Stimulated activated CD8-positive, alpha-beta memory T cell treated with anti-CD3 and anti-CD28 coated beads, Interleukin-15, amount 100 ng/mL, for 1 hour (primary cell): ENCODE results near the gene SCYGR1.
"Not testable (repeated sequence)": the region's sequence is repeated elsewhere in the genome, so short reads cannot be mapped to it uniquely, and the experiment has no call there.

Source experiments
- DNase-seq: peaks from one replicate; pipeline ENCODE4 v3.0.0-alpha.2; 2020; ENCODE audit warnings: low read depth

Gene SCYGR1

DNA sequence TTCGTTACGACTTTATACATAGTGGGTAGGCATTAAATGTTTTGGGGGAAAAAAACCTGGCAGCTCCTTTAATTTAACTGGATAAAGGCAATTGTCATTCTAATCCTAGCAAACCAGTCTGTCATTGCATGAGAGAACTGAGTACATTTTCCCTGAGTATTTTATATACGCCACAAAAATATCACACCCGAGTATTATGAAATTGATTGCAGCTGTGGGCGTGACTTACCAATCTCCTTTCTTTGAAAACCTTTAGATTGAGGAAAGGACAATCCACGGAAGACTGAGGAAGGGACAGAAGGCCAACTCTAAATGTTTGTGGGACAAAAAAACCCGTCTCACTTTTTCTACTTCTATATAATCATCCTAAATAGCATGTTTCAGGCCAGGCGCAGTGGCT, 17.7 kb downstream of the SCYGR1 start:
- no peak for DNase-seq

- DNase-seq = no peak
Observed at GRCh38 chr2:227368574-227368973, 19.2 kb downstream of the SCYGR1 start.

DNA sequence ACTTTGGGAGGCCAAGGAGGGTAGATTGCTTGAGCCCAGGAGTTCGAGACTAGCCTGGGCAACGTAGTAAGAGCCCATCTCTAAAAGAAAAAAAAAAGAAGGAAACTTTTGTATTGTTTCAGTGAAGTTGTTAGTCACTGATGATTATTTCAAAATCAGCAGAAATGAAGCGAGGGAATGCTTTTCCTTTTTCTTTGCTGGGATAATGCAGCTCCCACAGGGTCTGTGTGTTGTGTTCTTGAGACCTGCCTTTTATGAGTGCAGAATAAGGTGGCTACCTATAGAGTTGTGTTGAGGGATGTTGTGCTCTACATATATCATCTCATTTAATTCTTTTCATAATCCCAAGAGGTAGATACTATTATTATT, 20.3 kb downstream of the SCYGR1 start:
- no peak for DNase-seq

- DNase-seq = no peak
Observed at GRCh38 chr2:227366769-227367426, 20.9 kb downstream of the SCYGR1 start.

GRCh38 chr2:227365833-227366232, 21.9 kb downstream of the SCYGR1 start:
- no peak for DNase-seq

GRCh38 chr2:227364585-227365263, 23.0 kb downstream of the SCYGR1 start:
- DNase-seq = not testable (repeated sequence)

DNA sequence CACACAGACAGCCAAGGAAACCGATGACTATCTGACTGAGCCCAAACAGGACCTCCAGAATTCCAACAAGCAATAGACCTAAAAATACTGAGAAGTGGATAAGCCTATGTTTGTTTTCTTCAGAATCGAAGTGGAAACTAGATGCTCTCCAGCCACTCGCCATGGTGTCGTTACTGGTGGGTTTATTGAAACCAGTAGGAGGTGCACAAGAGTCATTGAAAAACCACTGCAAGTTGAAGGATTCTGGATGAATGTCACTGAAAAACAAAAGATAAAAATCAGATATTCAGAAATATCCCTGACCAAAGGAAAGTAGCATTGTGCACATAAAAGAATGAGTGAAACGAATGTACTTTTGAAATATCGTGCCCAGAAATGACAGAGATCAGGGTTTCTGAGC, 24.0 kb downstream of the SCYGR1 start:
- DNase-seq = no peak

- no peak for DNase-seq
Observed at GRCh38 chr2:227360351-227360750, 27.4 kb downstream of the SCYGR1 start.

DNA sequence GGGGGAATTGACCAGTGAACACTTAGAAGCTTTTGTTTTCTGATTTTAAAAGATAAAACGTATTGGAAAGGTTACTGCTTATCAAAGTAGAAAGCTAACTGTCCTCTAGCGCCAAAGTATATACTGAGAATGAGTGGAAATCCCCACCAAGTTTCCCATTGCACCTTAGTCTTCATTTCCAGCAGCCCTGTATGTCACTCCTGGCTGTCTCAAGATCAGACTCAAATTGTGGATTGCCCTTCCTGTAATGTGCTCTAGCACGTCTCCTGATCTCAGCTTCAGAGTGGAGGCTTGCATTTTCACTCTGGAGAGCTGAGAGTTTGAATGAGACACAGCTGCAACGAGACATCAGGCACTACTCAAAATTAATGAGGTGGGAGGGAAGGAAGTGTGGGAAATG, 36.1 kb downstream of the SCYGR1 start:
- DNase-seq = no peak

DNA sequence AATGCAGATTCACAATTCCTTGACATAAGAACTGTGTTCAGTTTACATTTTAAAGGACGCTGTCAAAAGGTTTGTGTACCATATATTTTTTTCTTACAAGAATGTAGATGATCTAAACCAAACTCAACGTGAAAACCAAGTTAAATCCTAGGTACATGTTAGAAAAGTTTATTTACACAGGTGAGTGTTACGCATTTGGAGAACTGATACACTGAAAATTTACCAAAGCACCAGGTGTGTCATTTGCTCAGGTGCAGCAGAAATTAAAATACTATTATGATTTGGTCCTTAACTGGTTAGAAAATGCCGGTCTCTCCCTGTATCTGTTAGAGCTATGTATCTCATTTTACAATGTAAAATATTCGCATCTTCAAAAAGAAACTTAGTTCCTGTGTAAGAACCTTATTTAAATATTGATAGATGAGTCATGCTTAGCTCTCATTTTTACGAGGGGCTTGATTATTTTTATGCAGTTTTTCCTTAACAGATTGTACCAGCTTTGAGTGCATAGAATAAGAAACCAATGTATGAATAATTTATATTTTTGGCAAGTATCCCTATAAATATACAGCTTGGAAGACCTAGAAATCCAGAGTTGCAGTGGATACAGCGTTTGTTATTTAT, 37.6 kb downstream of the SCYGR1 start:
- DNase-seq = no peak

- DNase-seq = no peak
Observed at GRCh38 chr2:227348324-227348723, 39.4 kb downstream of the SCYGR1 start.

DNA sequence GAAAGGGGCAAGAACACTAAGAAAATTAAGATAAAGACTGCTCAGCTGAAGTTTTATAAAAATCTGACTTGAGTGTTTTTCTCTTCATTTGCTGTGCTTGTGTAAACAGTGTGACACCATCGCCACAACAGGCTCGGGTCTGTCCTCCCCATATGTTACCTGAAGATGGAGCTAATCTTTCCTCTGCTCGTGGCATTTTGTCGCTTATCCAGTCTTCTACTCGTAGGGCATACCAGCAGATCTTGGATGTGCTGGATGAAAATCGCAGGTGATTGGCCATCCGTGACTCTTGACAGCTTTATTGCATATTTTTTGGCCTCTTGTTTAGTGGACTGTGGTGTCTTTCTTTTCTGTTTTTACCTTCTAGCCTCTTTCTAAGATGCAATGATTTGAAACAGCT, 40.6 kb downstream of the SCYGR1 start:
- no peak for DNase-seq

- no peak for DNase-seq
Observed at GRCh38 chr2:227344231-227344630, 43.5 kb downstream of the SCYGR1 start.

- no peak for DNase-seq
Observed at GRCh38 chr2:227341553-227341952, 46.2 kb downstream of the SCYGR1 start.

DNA sequence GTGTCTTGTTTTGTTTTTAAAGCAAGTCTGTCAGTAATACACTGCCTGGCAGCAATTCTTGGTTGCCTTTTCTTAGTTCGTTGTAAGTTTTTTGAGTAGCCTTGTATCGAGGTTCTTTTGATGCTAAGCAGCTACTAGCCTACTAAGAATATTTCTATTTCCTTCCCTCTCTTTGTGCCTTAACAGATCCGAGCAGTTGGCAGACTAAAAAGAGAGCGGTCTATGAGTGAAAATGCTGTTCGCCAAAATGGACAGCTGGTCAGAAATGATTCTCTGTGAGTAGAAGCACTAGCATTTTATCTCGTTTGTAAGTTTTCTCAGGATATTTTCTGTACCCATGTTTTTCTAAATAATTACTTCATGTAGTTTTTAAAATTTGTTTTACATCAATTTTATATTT, 47.6 kb downstream of the SCYGR1 start:
- no peak for DNase-seq

GRCh38 chr2:227339098-227339599, 48.6 kb downstream of the SCYGR1 start:
- no peak for DNase-seq
